ENCODE results near the gene SNRPA1.
"Not testable (repeated sequence)": the region's sequence is repeated elsewhere in the genome, so short reads cannot be mapped to it uniquely, and the experiment has no call there.

Gene SNRPA1

DNA sequence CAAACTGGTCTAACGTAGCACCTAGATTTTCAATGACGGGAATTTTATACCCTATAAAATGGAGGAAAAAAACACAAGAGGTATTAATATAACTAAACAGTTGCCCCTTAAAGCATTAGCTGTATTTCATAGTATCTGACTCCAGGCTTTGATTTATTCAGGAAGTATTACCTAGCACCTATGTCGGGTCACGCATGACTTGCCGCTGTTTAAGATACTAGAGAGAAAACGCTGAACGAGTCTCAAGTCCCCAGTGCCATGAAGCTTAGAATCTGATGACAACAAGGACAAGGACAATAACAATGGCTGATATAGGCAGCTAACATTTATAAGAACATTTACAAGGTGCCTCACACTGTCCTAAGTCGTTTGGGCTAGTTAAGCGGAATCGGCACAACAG is 1.9 kb downstream of the SNRPA1 start:
- WGBS (ENCODE audit: insufficient coverage, insufficient read length) = no CpG with 5 or more reads among the region's 10 CpGs
- Histone ChIP-seq H3K4me1 (ENCODE audit: control insufficient read depth, insufficient read depth, low read length) (no peaks in the 10 kb centered on the region), H3K4me3 (ENCODE audit: low read length) (no peak overlapping the region), H3K36me3 (ENCODE audit: control insufficient read depth, insufficient read depth, low read length) (peaks cover 4% of the 10 kb centered on the region; the same call in 1 of the 2 replicates), H3K9me3 (ENCODE audit: control insufficient read depth, insufficient read depth, low read length) (no peaks in the 10 kb centered on the region), H3K27ac (ENCODE audit: low read length) (no peak overlapping the region), H3K27me3 (ENCODE audit: control insufficient read depth, insufficient read depth, low read length) (no peaks in the 10 kb centered on the region)
- DNase-seq (ENCODE audit: low read depth, low spot score) = no peak

- Histone ChIP-seq H3K4me3 (ENCODE audit: low read length) (no peak overlapping the region), H3K27ac (ENCODE audit: low read length) (no peak overlapping the region), H3K4me1 (ENCODE audit: control insufficient read depth, insufficient read depth, low read length) (no peaks in the 10 kb centered on the region), H3K36me3 (ENCODE audit: control insufficient read depth, insufficient read depth, low read length) (peaks cover 17% of the 10 kb centered on the region; the same call in 1 of the 2 replicates), H3K9me3 (ENCODE audit: control insufficient read depth, insufficient read depth, low read length) (no peaks in the 10 kb centered on the region), H3K27me3 (ENCODE audit: control insufficient read depth, insufficient read depth, low read length) (no peaks in the 10 kb centered on the region)
- WGBS (ENCODE audit: insufficient coverage, insufficient read length) = no CpG with 5 or more reads among the region's 8 CpGs
- no peak for DNase-seq (ENCODE audit: low read depth, low spot score)
These were observed 6.0 kb downstream of the SNRPA1 start for GRCh38 chr15:101288905-101289513.

GRCh38 chr15:101287342-101287741 is 7.7 kb downstream of the SNRPA1 start:
- H3K9me3 ChIP-seq (ENCODE audit: control insufficient read depth, insufficient read depth, low read length); H3K4me1 ChIP-seq (ENCODE audit: control insufficient read depth, insufficient read depth, low read length); H3K27ac ChIP-seq (ENCODE audit: low read length); H3K27me3 ChIP-seq (ENCODE audit: control insufficient read depth, insufficient read depth, low read length); DNase-seq (ENCODE audit: low read depth, low spot score); H3K4me3 ChIP-seq (ENCODE audit: low read length): not testable (repeated sequence)
- peaks cover 22% of the 10 kb centered on the region; the same call in 1 of the 2 replicates for H3K36me3 ChIP-seq (ENCODE audit: control insufficient read depth, insufficient read depth, low read length)
- WGBS (ENCODE audit: insufficient coverage, insufficient read length) = no CpG with 5 or more reads among the region's 6 CpGs

DNA sequence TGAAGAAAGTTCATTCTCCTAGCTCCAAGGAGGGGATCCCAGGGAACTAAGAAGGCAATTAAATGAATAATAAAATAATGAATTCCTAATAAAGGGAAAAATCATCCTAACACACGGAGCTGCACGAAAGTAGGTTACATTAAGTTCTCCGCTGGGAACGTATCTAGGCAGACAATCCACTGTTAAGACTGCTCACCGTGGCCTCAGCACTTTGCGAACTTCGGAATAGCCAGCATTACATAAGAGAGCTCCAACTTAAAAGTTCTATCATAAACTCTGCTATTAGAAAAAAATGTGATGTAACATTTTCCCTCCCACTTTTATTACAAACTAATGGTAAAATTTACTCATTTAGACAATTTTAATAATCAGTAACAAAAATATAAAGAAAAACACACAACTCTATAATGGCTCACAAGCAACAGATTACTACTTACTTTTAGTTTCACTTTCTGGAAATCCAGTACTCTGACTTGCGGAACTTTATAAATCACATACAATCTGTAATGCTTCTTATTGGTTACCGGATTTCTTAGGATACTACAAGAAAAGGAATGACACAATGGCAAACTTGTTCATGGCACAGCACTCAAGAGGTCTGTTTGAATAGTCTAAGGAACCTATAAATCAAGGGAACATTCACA is 8.5 kb downstream of the SNRPA1 start:
- no CpG with 5 or more reads among the region's 9 CpGs for WGBS (ENCODE audit: insufficient coverage, insufficient read length)
- Histone ChIP-seq H3K27me3 (ENCODE audit: control insufficient read depth, insufficient read depth, low read length) (no peaks in the 10 kb centered on the region), H3K9me3 (ENCODE audit: control insufficient read depth, insufficient read depth, low read length) (no peaks in the 10 kb centered on the region), H3K4me1 (ENCODE audit: control insufficient read depth, insufficient read depth, low read length) (no peaks in the 10 kb centered on the region; the same call in 1 of the 2 replicates), H3K36me3 (ENCODE audit: control insufficient read depth, insufficient read depth, low read length) (peaks cover 24% of the 10 kb centered on the region; the same call in 1 of the 2 replicates), H3K27ac (ENCODE audit: low read length) (no peak overlapping the region), H3K4me3 (ENCODE audit: low read length) (no peak overlapping the region)
- no peak for DNase-seq (ENCODE audit: low read depth, low spot score)

- Histone ChIP-seq H3K4me3 (ENCODE audit: low read length) (no peak overlapping the region), H3K4me1 (ENCODE audit: control insufficient read depth, insufficient read depth, low read length) (no peaks in the 10 kb centered on the region; the same call in 1 of the 2 replicates), H3K9me3 (ENCODE audit: control insufficient read depth, insufficient read depth, low read length) (no peaks in the 10 kb centered on the region), H3K27ac (ENCODE audit: low read length) (no peak overlapping the region), H3K27me3 (ENCODE audit: control insufficient read depth, insufficient read depth, low read length) (no peaks in the 10 kb centered on the region), H3K36me3 (ENCODE audit: control insufficient read depth, insufficient read depth, low read length) (peaks cover 24% of the 10 kb centered on the region; the same call in 1 of the 2 replicates)
- DNase-seq (ENCODE audit: low read depth, low spot score) = no peak
- WGBS (ENCODE audit: insufficient coverage, insufficient read length) = no CpG with 5 or more reads among the region's 6 CpGs
These were observed 11.1 kb downstream of the SNRPA1 start for GRCh38 chr15:101283931-101284330.

- Histone ChIP-seq H3K9me3 (ENCODE audit: control insufficient read depth, insufficient read depth, low read length) (no peaks in the 10 kb centered on the region), H3K27ac (ENCODE audit: low read length) (no peak overlapping the region), H3K36me3 (ENCODE audit: control insufficient read depth, insufficient read depth, low read length) (peaks cover 11% of the 10 kb centered on the region; the same call in 1 of the 2 replicates)
These were observed 15.0 kb downstream of the SNRPA1 start for GRCh38 chr15:101280007-101280406.

DNA sequence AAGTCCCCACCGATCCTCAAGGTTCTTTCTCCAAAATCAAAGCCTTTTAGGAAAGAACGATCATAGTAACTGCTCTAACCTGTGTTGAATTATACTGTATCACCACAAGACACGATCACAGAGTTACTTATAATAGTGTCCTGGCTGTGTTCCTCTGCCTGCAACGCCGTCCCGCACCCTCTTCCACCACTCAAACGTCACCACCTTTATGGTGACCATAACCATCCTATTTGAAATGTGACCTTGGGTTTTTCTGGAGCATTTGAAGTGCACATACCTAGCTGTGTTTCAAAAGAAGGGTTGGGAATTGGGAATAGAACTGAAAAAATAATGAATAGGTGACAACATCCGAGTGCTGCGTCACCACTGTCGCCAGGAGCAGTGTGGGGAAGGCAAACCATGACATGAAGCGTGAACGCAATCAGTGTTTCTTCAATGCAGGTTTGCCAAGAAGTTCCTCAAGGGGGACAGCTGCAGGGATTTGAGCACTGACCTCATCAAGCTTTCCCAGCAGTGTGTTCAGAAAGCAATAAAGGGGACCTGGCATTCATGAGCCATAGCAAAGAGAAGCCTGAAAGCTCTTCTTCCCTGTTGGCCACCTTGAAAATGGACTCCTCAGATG is 17.0 kb downstream of the SNRPA1 start:
- Histone ChIP-seq H3K4me3 (ENCODE audit: low read length) (peak overlapping the region; percentile 96; the same call in 1 of the 2 replicates), H3K27ac (ENCODE audit: low read length) (no peak overlapping the region), H3K9me3 (ENCODE audit: control insufficient read depth, insufficient read depth, low read length) (no peaks in the 10 kb centered on the region), H3K36me3 (ENCODE audit: control insufficient read depth, insufficient read depth, low read length) (peaks cover 17% of the 10 kb centered on the region), H3K27me3 (ENCODE audit: control insufficient read depth, insufficient read depth, low read length) (no peaks in the 10 kb centered on the region), H3K4me1 (ENCODE audit: control insufficient read depth, insufficient read depth, low read length) (no peaks in the 10 kb centered on the region; the same call in 1 of the 2 replicates)
- DNase-seq (ENCODE audit: low read depth, low spot score) = no peak
- no CpG with 5 or more reads among the region's 12 CpGs for WGBS (ENCODE audit: insufficient coverage, insufficient read length)

More at GRCh38 chr15:101280007-101280406, 15.0 kb downstream of the SNRPA1 start:
- Histone ChIP-seq H3K27me3 (ENCODE audit: control insufficient read depth, insufficient read depth, low read length) (no peaks in the 10 kb centered on the region), H3K4me1 (ENCODE audit: control insufficient read depth, insufficient read depth, low read length) (no peaks in the 10 kb centered on the region; the same call in 1 of the 2 replicates), H3K4me3 (ENCODE audit: low read length) (no peak overlapping the region)
- DNase-seq (ENCODE audit: low read depth, low spot score) = no peak
- WGBS (ENCODE audit: insufficient coverage, insufficient read length) = no CpG with 5 or more reads among the region's 2 CpGs

DNA sequence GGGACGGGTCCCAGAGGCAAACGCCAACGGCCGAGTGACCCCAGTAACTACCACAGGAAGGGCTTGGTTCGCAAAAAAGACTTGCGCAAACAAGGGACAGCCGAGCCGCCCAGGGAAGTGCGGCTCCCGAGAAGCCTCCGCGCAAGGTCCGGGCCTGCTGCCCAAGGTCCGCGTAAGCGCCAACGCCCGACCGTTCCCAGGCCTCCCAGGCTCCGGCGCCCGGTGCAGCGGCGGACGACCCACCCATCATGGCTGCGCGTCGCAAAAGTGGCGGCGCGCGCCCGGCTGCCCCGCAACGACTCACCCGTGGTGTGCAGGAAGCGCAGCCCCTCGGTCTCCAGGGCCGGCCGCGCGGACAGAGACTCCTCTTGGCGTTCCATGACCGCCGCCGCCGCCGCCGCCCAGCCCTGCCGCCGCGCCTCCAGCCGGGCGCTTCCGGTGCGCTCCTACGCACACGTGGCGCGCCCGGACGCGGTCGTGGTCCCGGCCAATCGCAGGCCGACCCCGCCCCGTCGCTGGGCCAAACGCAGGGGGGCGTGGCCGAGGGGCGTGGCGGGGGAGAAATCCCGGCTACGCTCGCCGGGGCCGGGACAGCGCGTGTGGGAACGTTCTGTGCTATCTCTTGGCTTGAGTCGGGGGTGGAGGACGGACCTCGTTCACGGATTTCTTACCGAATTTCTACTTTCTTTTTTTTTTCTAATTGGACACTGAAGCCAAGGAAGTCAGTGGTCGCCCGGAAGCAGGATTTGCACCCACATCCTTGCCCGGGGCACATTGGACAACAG is 17.8 kb downstream of the SNRPA1 start, which contains the start of gene SELENOS:
TSS of gene SELENOS (minus strand) at position 448 of the 785 bp plus-strand sequence. CDS start at position 380, 68 bp downstream.
- no peak within 1 kb of the TSS for H3K27ac ChIP-seq (ENCODE audit: low read length)
- H3K9me3 ChIP-seq (ENCODE audit: control insufficient read depth, insufficient read depth, low read length) = no peaks in the 10 kb centered on the region
- WGBS (ENCODE audit: insufficient coverage, insufficient read length) = no CpG with 5 or more reads among the region's 91 CpGs
- H3K4me1 ChIP-seq (ENCODE audit: control insufficient read depth, insufficient read depth, low read length) = no peaks in the 10 kb centered on the region
- DNase-seq (ENCODE audit: low read depth, low spot score) = no peak
- no peaks in the 10 kb centered on the region for H3K27me3 ChIP-seq (ENCODE audit: control insufficient read depth, insufficient read depth, low read length)
- peaks cover 17% of the 10 kb centered on the region for H3K36me3 ChIP-seq (ENCODE audit: control insufficient read depth, insufficient read depth, low read length)
- peak within 1 kb of the TSS; percentile 96 for H3K4me3 ChIP-seq (ENCODE audit: low read length)

DNA sequence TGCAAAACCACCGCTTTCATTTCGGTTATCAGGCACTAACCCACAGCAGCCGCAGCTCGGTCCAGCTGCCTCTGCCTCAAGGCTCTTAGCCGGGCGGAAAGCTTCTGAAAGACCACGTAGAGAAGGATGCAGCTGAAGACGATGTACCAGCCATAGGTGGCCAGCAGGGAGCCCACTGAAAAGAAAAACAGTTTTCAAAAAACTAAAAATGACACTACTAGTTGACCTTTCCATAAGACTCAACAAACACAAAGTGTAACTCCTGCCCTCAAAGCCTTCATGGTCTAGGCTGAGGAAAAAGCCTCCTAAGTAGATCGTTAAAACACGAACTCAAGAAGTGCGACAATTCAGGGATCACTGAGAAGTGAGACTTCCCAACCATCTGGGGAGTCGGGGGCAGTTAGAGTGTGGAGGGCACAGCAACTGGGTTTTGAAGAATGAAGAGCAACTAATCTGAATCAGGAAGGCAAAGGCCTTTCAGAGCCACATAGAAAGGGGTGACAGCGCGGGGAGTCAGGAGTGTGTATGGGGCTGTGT is 18.5 kb downstream of the SNRPA1 start:
- peak overlapping the region; percentile 96 for H3K4me3 ChIP-seq (ENCODE audit: low read length)
- H3K4me1 ChIP-seq (ENCODE audit: control insufficient read depth, insufficient read depth, low read length) = no peaks in the 10 kb centered on the region
- WGBS (ENCODE audit: insufficient coverage, insufficient read length) = no CpG with 5 or more reads among the region's 14 CpGs
- no peaks in the 10 kb centered on the region for H3K27me3 ChIP-seq (ENCODE audit: control insufficient read depth, insufficient read depth, low read length)
- no peaks in the 10 kb centered on the region for H3K9me3 ChIP-seq (ENCODE audit: control insufficient read depth, insufficient read depth, low read length)
- no peak for DNase-seq (ENCODE audit: low read depth, low spot score)
- no peak overlapping the region for H3K27ac ChIP-seq (ENCODE audit: low read length)
- H3K36me3 ChIP-seq (ENCODE audit: control insufficient read depth, insufficient read depth, low read length) = peaks cover 16% of the 10 kb centered on the region

GRCh38 chr15:101275018-101275417 is 20.0 kb downstream of the SNRPA1 start:
- no peaks in the 10 kb centered on the region for H3K9me3 ChIP-seq (ENCODE audit: control insufficient read depth, insufficient read depth, low read length)
- no CpG with 5 or more reads among the region's 5 CpGs for WGBS (ENCODE audit: insufficient coverage, insufficient read length)
- no peak overlapping the region for H3K27ac ChIP-seq (ENCODE audit: low read length)
- no peak for DNase-seq (ENCODE audit: low read depth, low spot score)
- no peaks in the 10 kb centered on the region for H3K4me1 ChIP-seq (ENCODE audit: control insufficient read depth, insufficient read depth, low read length)
- H3K4me3 ChIP-seq (ENCODE audit: low read length) = no peak overlapping the region
- H3K27me3 ChIP-seq (ENCODE audit: control insufficient read depth, insufficient read depth, low read length) = no peaks in the 10 kb centered on the region
- peaks cover 18% of the 10 kb centered on the region for H3K36me3 ChIP-seq (ENCODE audit: control insufficient read depth, insufficient read depth, low read length)

Data from iPS DF 6.9 (cell line).